Measurements from ENCODE around the gene YDJC.

DNA sequence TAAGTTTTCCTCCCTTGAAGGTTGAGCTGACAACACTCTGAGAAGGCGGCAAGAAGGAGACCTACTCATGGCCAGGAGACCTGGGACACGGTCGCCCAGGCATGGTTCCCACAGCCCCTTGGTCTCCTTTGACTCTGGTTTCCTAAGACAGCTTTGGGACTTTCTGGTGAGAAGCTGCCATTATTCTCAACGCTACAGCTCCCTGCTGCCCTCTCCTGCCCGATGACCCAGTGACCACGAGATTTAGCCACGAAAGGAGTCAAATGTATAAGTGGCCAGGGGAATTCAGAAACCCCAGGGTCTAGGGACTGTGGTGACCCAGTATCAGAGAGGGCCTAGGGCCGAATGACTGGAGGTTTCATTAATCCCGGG is 11.6 kb upstream of the YDJC start:
- TF ChIP-seq EZH2 (IDR thresholded peaks at IDR 0.05; ENCODE audit: low read depth, low read length, severe bottlenecking) = no peak
- TF ChIP-seq, protein P1, sequence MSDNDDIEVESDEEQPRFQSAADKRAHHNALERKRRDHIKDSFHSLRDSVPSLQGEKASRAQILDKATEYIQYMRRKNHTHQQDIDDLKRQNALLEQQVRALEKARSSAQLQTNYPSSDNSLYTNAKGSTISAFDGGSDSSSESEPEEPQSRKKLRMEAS (IDR thresholded peaks at IDR 0.05) = no peak
- TF ChIP-seq, protein P2, sequence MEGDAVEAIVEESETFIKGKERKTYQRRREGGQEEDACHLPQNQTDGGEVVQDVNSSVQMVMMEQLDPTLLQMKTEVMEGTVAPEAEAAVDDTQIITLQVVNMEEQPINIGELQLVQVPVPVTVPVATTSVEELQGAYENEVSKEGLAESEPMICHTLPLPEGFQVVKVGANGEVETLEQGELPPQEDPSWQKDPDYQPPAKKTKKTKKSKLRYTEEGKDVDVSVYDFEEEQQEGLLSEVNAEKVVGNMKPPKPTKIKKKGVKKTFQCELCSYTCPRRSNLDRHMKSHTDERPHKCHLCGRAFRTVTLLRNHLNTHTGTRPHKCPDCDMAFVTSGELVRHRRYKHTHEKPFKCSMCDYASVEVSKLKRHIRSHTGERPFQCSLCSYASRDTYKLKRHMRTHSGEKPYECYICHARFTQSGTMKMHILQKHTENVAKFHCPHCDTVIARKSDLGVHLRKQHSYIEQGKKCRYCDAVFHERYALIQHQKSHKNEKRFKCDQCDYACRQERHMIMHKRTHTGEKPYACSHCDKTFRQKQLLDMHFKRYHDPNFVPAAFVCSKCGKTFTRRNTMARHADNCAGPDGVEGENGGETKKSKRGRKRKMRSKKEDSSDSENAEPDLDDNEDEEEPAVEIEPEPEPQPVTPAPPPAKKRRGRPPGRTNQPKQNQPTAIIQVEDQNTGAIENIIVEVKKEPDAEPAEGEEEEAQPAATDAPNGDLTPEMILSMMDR (IDR thresholded peaks at IDR 0.05; ENCODE audit: control extremely low read depth in 1 of 3, insufficient read depth in 1 of 3, low read depth in 1 of 3, low read length in 3 of 3) = peak; percentile 45 to 54 (median 52)
- TF ChIP-seq GABPA (IDR thresholded peaks at IDR 0.05; ENCODE audit: borderline replicate concordance, insufficient read depth, low read length) = no peak
- no peak for TF ChIP-seq FOSL1 (IDR thresholded peaks at IDR 0.05; ENCODE audit: insufficient read depth, low read depth, low read length)

Measured in H1 (cell line).